Fibroblast of villous mesenchyme (primary cell): ENCODE data around the gene IGFBP3. TPM values are rescaled to one million over a fixed set of nuclear protein-coding genes. Genes with fewer than 3 reads are reported as not detected.
A peak's percentile ranks its signal among the peaks of the same experiment; 100 is the strongest.

ENCODE experiments used
- DNase-seq: peaks from one replicate; pipeline ENCODE4 v3.0.0-alpha.2; 2010; ENCODE audit warnings: low read depth
- H3K4me3 ChIP-seq: 2 replicates; pipeline ENCODE4 v1.5.1; 2011; ENCODE audit warnings: low read depth, mild to moderate bottlenecking, low read length
- total RNA-seq: library from RNA; depleted of rRNA; stranded (reverse); fragments of >200 nt; gene quantifications from 2 replicates; pipeline ENCODE4 v1.2.3, GENCODE V29; 2012
- TF ChIP-seq, protein P1 (sequence below): IDR thresholded peaks from 2 replicates; pipeline ENCODE4 v1.5.1; 2012; ENCODE audit warnings: low read depth, mild to moderate bottlenecking, low read length; ENCODE audit not compliant: insufficient read depth

The IGFBP3 gene
- total RNA-seq, 1 donor = 88.5 TPM

DNA sequence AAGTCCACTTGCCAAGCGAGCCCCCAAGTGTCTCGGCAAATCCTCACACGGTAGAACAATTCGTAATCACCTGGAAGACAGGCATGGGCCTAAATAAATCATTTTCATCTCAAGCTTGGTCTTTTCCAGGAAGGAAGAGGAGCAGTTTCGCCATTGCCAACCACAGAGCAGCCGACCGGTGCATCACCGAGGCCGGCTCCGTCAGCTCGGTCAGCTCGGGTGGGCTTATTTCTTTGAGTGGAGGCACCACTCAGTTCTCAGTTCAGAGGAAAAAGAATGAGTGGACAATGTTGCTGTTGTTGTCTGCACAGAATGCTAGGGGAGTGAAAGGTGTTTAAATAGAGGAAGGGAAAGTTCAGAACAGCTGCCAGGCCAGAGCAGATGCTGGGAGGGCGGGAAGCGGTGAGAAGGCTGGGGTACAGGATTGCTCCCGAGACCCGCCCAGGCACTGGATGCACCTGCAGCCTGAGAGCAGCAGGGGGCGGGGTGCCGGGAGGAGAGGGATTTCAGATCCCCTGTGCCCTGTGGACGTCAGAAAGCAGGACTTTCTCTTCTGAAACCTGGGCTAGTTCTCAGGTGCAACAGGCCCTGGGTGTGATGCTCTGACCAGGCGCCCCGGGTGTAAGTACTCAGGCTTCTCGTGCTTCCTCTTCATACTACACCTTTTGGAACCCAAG lies 17.7 kb upstream of the IGFBP3 start:
- TF ChIP-seq, protein P1, sequence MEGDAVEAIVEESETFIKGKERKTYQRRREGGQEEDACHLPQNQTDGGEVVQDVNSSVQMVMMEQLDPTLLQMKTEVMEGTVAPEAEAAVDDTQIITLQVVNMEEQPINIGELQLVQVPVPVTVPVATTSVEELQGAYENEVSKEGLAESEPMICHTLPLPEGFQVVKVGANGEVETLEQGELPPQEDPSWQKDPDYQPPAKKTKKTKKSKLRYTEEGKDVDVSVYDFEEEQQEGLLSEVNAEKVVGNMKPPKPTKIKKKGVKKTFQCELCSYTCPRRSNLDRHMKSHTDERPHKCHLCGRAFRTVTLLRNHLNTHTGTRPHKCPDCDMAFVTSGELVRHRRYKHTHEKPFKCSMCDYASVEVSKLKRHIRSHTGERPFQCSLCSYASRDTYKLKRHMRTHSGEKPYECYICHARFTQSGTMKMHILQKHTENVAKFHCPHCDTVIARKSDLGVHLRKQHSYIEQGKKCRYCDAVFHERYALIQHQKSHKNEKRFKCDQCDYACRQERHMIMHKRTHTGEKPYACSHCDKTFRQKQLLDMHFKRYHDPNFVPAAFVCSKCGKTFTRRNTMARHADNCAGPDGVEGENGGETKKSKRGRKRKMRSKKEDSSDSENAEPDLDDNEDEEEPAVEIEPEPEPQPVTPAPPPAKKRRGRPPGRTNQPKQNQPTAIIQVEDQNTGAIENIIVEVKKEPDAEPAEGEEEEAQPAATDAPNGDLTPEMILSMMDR = peak; percentile 26
- no peak overlapping the region for H3K4me3 ChIP-seq
- no peak for DNase-seq

DNA sequence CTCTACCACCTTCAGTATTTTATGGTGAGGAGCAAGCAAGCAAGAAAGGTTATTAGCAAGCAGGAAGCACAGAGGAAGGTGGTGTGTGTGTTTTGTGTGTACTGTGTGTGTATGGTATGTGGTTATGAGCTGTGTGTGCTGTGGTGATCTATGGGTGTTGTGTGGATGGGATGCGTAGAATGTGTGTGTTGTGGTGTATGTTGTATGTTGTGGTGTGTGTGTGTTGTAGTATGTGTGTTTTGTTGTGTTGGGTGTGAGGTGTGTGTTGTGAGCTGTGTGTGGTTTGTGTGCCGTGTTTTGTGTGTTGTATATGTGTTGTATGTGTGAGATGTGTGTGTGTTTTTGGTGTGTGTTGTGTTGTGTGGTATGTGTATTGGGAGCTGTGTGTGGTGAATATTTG lies 16.8 kb upstream of the IGFBP3 start:
- TF ChIP-seq, protein P1 = no peak
- H3K4me3 ChIP-seq = no peak overlapping the region
- DNase-seq = no peak

DNA sequence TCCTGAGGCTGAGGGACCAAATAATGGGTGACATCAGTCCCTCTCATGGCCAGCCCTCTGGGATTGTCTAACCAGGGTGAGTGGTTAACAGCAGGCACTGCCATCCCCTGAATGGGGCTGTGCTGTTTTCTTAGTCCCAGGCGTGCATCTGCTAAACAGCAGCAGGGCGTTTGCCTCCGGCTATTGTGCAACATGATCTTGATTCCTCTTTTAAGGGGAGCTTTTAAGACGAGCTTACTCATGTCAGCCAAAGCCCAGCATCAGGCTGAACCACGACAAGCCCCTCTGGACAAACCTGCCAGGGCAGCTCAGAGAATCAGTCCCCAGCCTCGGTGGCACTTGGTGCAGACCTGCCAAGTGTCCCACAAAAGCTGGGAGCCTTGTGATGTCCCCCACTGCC lies 16.2 kb upstream of the IGFBP3 start:
- TF ChIP-seq, protein P1 = no peak
- no peak overlapping the region for H3K4me3 ChIP-seq
- no peak for DNase-seq

DNA sequence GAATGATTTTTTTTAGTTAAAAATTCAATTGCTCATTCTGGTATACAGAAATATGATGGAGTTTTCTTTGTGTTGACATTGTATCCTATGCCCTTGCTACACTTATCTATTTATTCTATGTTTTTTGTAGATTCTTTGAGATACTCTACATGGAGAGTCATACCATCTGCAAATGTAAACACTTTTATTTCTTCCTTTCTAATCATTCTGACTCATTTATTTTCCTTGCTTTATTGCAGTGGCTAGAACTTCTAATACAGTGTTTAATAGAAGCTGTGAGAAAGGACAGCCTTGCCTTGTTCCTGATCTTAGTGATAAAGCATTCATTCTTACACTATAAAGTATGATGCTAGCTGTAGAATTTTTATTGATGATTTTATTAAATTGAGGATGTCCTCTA lies 9.9 kb upstream of the IGFBP3 start:
- H3K4me3 ChIP-seq = no peak overlapping the region
- TF ChIP-seq, protein P1 = no peak
- no peak for DNase-seq

DNA sequence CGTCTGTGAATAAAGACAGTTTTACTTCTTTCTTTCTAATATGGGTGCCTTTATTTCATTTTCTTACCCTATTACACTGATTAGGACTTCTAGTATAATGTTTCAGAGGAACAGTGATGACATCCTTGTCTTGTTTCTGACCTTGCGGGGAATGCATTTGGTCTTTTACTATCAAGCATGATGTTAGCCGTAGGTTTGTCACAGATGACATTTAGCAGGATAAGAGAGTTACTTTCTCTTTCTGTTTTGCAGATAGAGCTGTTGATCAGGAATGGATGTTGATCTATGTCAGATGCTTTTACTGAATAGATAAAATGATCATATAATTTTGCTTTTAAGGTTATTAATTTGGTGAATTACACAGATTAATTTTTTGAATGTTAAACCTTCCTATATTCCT lies 6.6 kb upstream of the IGFBP3 start:
- H3K4me3 ChIP-seq = no peak overlapping the region
- TF ChIP-seq, protein P1 = no peak
- DNase-seq = no peak

DNA sequence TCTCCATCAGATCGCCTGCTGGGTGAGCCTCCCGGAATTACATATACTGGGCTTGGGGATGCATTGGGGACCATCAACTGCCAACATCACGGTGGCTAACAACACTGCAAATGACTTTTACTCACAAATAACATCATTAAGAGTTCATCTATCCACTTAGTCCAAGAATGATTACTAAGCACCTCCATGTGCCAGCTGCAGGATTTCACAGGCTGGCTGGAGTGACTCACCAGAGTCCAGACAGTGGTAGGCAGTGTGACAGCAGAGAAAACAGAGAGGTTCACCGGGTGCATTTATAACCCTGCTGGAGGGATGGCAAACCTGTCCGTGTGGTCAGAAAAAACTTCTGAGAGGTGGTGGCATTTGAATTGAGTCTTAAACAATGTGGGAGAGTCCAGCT lies 3.2 kb upstream of the IGFBP3 start:
- H3K4me3 ChIP-seq = no peak overlapping the region
- DNase-seq = peak; percentile 73
- TF ChIP-seq, protein P1 = no peak

DNA sequence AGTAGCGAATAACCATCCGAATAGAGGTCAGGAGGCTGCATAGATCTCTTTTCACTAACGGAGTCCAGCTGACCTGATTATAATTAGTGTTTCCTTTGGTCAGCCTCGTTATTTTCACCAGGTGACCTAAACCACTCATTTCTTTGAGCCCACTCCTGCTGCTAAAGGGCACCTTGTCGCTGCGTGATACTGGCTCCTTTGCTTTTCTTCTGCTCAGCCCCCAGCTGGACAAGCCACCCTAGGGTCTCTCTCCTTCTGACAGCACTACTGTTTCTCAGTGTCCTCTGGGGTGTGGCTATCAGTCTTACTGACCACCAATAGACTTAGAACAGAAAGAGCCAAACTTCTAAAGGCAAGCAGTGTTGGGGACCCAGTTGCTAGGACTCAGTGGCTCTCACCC lies 2.7 kb upstream of the IGFBP3 start:
- TF ChIP-seq, protein P1 = no peak
- DNase-seq = no peak
- no peak overlapping the region for H3K4me3 ChIP-seq
